LNCAP (cell line): ENCODE data around the gene CHIA.

Source experiments
- TF ChIP-seq, protein P1 (sequence below): fragments of 450-650 bp; IDR thresholded peaks from 2 replicates; pipeline ENCODE4 v1.5.1; 2017; ENCODE audit warnings: mild to moderate bottlenecking

CHIA gene

DNA sequence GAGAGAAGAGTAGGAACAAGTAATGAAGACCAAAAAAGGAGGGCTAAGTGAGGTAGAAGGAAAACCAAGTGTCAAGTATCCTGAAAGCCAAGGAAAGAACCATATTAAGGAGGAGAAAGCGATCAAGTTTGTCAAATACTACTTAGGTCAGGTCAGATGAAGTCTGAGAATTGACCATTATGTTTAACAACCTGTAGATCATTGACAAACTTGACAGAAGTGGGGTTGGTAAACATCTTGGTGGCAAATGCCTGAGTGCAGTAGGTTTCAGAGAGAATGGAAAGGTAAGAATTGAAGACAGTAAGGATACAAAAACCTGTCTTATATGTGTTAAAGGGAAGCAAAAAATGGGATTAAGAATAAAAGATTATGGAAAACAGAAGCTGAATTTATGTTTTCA lies 3.7 kb upstream of the CHIA start:
- TF ChIP-seq, protein P1, sequence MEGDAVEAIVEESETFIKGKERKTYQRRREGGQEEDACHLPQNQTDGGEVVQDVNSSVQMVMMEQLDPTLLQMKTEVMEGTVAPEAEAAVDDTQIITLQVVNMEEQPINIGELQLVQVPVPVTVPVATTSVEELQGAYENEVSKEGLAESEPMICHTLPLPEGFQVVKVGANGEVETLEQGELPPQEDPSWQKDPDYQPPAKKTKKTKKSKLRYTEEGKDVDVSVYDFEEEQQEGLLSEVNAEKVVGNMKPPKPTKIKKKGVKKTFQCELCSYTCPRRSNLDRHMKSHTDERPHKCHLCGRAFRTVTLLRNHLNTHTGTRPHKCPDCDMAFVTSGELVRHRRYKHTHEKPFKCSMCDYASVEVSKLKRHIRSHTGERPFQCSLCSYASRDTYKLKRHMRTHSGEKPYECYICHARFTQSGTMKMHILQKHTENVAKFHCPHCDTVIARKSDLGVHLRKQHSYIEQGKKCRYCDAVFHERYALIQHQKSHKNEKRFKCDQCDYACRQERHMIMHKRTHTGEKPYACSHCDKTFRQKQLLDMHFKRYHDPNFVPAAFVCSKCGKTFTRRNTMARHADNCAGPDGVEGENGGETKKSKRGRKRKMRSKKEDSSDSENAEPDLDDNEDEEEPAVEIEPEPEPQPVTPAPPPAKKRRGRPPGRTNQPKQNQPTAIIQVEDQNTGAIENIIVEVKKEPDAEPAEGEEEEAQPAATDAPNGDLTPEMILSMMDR = no peak

DNA sequence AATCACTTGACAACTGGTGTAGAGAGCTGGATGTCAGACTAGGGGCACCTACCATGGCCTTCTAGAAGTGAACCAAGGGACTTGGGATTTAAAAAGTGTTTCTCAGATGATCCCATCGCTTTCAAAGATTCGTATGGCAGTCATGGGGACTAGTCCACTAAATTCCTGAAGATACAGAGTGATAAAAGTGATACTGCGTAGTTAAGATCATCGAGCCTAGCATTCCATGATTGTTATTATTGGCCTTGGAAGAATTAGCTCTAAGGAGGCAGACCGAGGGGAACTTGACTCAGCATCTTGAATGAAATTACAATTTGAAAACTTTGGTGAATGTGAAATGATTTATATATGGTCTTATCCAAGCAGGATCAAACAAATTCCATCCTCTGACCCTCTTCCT lies 1.3 kb upstream of the CHIA start:
- TF ChIP-seq, protein P1 = no peak

DNA sequence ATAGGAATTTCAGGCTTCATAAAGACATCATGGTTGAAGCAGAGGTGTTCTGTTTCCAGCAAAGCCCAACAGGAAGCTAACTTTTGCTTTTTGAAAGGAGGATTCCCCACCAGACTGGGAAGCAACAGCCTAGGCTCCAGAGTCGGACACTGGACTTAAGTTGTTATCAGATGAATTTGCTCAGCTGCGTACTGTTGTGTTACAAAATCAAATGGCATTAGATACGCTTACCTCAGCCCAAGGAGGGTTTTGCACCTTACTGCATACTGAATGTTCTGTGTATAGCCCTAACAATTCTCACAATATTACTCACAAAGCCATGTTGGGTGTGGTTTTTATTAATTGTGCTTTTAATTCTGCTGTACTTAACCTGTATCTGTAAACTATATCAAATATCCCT lies 547 bp upstream of the CHIA start:
- TF ChIP-seq, protein P1 = no peak

DNA sequence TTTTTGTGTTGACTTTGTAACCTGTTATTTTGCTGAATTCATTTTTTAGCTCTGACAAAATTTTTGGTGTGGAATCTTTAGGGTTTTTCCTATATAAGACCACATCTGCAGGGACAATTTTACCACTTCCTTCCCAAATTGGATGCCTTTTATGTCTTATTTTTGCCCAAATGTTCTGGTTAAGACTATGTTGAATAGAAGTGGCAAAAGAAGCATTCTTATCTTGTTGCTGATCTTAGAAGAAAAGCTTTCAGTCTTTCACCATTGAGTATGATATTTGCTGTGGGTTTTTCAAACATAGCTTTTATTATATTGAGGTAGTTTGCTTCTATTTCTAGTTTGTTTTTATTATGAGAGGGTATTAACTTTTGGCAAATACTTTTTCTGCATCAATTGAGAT lies 3.7 kb downstream of the CHIA start:
- TF ChIP-seq, protein P1 = no peak

DNA sequence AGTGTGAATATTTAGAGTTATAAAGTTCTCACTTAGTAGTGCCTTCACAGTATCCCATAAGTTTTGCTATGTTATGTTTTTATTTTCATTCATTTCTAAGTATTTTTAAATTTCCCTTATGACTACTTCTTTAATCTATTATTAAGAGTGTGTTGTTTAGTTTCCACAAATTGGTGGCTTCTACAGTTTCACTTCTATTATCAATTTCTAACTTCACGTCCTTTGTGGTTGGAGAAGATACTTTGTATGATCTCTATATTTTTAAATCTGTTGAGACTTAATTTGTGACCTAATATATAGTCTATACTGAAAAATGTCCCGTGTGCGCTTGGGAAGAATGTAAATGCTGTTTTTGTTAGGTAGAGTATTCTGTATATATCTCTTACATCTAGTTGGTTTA lies 11.7 kb downstream of the CHIA start:
- TF ChIP-seq, protein P1 = no peak

DNA sequence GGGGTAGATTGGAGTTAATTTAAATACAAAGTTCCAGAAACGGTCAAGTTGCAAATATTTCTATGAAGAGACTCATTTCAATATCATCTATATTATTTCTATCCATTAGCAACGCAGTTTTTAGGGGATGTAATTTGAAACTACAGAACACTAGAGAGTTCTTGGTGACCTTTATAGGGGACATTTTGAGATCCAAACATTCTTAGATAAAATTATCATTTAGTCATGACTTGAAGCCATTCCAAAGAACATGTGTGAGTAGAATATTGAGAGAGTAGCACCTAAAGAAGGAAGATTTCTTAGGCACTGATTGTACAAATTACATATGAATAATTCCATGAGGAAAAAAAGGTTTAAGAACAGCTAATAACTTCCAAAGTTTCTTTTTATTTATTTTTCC lies 19.0 kb downstream of the CHIA start:
- TF ChIP-seq, protein P1 = no peak

DNA sequence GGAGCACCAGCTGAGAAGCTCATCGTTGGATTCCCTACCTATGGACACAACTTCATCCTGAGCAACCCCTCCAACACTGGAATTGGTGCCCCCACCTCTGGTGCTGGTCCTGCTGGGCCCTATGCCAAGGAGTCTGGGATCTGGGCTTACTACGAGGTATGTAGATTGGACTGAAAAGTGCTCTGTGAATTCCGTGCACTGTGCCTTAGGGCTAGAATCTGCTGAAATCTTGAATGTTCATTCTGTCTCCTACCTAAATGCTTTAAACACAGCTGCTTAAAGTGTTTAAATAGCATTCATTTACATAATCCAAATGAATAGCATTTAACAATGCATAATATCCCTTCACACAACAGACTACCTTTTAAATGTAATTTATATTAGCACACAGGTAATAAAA lies 27.9 kb downstream of the CHIA start:
- TF ChIP-seq, protein P1 = no peak
